Measurements from ENCODE around the gene THAP7. TPM values are rescaled to one million over a fixed set of nuclear protein-coding genes. Genes with fewer than 3 reads are reported as not detected.

Gene THAP7
- total and polyA plus RNA-seq, 2 of the 4 experiments (the other 2 are of a cell fraction), result 14.2 to 19.8 TPM

DNA sequence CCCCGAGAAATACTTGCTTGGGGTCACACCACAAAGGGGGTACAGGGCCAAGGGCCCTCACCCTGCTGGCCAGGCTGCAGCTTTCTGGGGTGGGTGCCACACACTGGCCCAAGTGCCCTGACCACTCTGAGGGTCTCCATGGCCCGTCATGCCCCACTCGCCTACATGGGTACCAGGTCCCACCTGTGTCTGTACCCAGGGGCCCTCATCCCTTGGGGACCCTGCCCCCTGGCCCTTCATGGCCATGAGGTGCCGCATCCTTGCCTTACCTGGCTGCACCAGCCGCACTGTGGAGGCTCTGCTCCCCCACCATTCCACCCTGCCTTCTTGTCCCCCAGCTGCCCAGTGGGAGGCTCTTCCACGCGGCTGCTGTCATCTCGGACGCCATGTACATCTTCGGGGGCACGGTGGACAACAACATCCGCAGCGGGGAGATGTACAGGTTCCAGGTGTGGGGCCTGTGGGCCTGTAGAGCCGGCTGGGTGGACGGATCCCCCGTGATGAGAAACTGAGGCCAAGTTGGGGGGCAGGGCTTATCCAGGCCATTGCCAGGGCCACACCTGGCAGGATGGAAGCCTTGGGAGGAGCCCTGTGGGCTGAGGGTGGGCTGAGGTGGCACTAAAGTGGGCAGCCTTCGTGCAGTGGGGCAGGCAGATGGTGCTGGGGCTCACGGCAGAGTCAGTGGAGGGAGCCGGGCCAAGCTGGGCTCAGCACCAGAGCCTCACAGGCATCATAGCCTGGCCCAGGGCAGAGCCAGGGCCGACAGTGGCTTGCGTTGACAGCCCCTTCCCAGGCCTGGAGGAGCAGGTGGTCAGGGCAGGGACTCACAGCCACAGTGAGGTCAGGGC lies 9.2 kb downstream of the THAP7 start:
- peaks cover 0 to 8% of the 10 kb centered on the region in 2 experiments; a peak in 1 of 4 replicates for H3K79me1 ChIP-seq (ENCODE audit: low read depth in 1 of 2, low read length in 2 of 2)
- ChIA-PET POLR2A (ENCODE audit: unreplicated experiment) (no interaction called here), CTCF (no interaction called here)
- no peak overlapping the region for H3K18ac ChIP-seq (ENCODE audit: low read depth, low read length)
- no peak overlapping the region for H3K4ac ChIP-seq (ENCODE audit: low read depth, low read length)
- H3K9me1 ChIP-seq (ENCODE audit: insufficient read depth, low read length), result no peaks in the 10 kb centered on the region
- intact Hi-C loops (cut with micrococcal nuclease) (no loop called here), dilution Hi-C loops (cut with HindIII; ENCODE audit: low sequenced_read_pairs, unreplicated experiment) (no loop called here), in situ Hi-C loops (cut with MboI; ENCODE audit: low sequenced_read_pairs) (no loop called here)
- H3K36me3 ChIP-seq (ENCODE audit: control insufficient read depth, insufficient read depth, low read length), result peaks cover 66% of the 10 kb centered on the region
- no peak overlapping the region for H3K23ac ChIP-seq (ENCODE audit: low read depth, low read length)
- H3K4me2 ChIP-seq (ENCODE audit: low read depth, low read length), result no peak overlapping the region
- ATAC-seq (ENCODE audit: low read depth) (no peak), DNase-seq (no peak)
- no peak overlapping the region for H3K14ac ChIP-seq (replicated peaks; ENCODE audit: low read depth, low read length)
- no peak overlapping the region for H3K56ac ChIP-seq (ENCODE audit: extremely low read depth, insufficient read depth, low read length)
- no peaks in the 10 kb centered on the region for H3K9me3 ChIP-seq (ENCODE audit: control insufficient read depth, insufficient read depth, low read length)
- 95% methylated on average over 5 of the region's 21 CpGs; no CpG with 5 or more reads in 1 of the 2 experiments for WGBS, 2 experiments (ENCODE audit: extremely low coverage in 2 of 2, insufficient read length in 1 of 2)
- TF ChIP-seq, protein P1, sequence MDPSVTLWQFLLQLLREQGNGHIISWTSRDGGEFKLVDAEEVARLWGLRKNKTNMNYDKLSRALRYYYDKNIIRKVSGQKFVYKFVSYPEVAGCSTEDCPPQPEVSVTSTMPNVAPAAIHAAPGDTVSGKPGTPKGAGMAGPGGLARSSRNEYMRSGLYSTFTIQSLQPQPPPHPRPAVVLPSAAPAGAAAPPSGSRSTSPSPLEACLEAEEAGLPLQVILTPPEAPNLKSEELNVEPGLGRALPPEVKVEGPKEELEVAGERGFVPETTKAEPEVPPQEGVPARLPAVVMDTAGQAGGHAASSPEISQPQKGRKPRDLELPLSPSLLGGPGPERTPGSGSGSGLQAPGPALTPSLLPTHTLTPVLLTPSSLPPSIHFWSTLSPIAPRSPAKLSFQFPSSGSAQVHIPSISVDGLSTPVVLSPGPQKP (IDR thresholded peaks at IDR 0.05; ENCODE audit: borderline replicate concordance, low read depth, low read length), result no peak
- TF ChIP-seq FOS (IDR thresholded peaks at IDR 0.05; ENCODE audit: low read depth, low read length), result no peak
- no peak for TF ChIP-seq CHD1 (IDR thresholded peaks at IDR 0.05; ENCODE audit: low read depth, low read length)
- no peak for TF ChIP-seq SMC3 (IDR thresholded peaks at IDR 0.05; ENCODE audit: low read depth, low read length)
- no peak for TF ChIP-seq MAFK (IDR thresholded peaks at IDR 0.05; ENCODE audit: low read depth, low read length)
- TF ChIP-seq, protein P2, sequence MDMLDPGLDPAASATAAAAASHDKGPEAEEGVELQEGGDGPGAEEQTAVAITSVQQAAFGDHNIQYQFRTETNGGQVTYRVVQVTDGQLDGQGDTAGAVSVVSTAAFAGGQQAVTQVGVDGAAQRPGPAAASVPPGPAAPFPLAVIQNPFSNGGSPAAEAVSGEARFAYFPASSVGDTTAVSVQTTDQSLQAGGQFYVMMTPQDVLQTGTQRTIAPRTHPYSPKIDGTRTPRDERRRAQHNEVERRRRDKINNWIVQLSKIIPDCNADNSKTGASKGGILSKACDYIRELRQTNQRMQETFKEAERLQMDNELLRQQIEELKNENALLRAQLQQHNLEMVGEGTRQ (IDR thresholded peaks at IDR 0.05; ENCODE audit: low read depth, low read length), result no peak
- no peak for TF ChIP-seq POLR2A (IDR thresholded peaks at IDR 0.05; ENCODE audit: low read depth, low read length)
- no peak for TF ChIP-seq MAZ (IDR thresholded peaks at IDR 0.05; ENCODE audit: borderline replicate concordance, low read depth, low read length)
- TF ChIP-seq RAD21 (IDR thresholded peaks at IDR 0.05; ENCODE audit: low read length), result no peak
- no peak for TF ChIP-seq RCOR1 (IDR thresholded peaks at IDR 0.05; ENCODE audit: insufficient replicate concordance, low read length)
- TF ChIP-seq, protein P3, sequence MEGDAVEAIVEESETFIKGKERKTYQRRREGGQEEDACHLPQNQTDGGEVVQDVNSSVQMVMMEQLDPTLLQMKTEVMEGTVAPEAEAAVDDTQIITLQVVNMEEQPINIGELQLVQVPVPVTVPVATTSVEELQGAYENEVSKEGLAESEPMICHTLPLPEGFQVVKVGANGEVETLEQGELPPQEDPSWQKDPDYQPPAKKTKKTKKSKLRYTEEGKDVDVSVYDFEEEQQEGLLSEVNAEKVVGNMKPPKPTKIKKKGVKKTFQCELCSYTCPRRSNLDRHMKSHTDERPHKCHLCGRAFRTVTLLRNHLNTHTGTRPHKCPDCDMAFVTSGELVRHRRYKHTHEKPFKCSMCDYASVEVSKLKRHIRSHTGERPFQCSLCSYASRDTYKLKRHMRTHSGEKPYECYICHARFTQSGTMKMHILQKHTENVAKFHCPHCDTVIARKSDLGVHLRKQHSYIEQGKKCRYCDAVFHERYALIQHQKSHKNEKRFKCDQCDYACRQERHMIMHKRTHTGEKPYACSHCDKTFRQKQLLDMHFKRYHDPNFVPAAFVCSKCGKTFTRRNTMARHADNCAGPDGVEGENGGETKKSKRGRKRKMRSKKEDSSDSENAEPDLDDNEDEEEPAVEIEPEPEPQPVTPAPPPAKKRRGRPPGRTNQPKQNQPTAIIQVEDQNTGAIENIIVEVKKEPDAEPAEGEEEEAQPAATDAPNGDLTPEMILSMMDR (conservative IDR thresholded peaks at IDR 0.05; ENCODE audit: low read depth, low read length), result no peak
- no peak for TF ChIP-seq CEBPB (IDR thresholded peaks at IDR 0.05; ENCODE audit: low read depth, low read length)
- TF ChIP-seq BHLHE40 (IDR thresholded peaks at IDR 0.05; ENCODE audit: low read depth, low read length), result no peak
- TF ChIP-seq NFE2L2 (IDR thresholded peaks at IDR 0.05; ENCODE audit: low read depth, low read length), result no peak
- no peak overlapping the region for H4K91ac ChIP-seq (ENCODE audit: insufficient read depth, low read depth, low read length)
- H2AK5ac ChIP-seq (ENCODE audit: low read depth, low read length), result no peak overlapping the region
- no peak overlapping the region for H2AK9ac ChIP-seq (replicated peaks; ENCODE audit: low read depth, low read length, poor library complexity)
- H2BK15ac ChIP-seq (ENCODE audit: low read depth, low read length), result no peak overlapping the region
- H3K9ac ChIP-seq (ENCODE audit: low read depth, low read length), result no peak overlapping the region
- no peak overlapping the region for H2BK5ac ChIP-seq (ENCODE audit: low read depth, low read length, poor library complexity, severe bottlenecking)
- H2AFZ ChIP-seq (replicated peaks; ENCODE audit: low read length, poor library complexity), result no peak overlapping the region
- BruUV-seq (replicated peaks), result no TSS peak
- H4K5ac ChIP-seq (ENCODE audit: low read depth, low read length), result no peak overlapping the region
- no peak overlapping the region for H3K27ac ChIP-seq (ENCODE audit: insufficient read depth, low read length)
- H4K8ac ChIP-seq (ENCODE audit: low read depth in 2 of 2, low read length in 2 of 2), result no peak overlapping the region
- H3K4me1 ChIP-seq (ENCODE audit: control insufficient read depth, insufficient read depth, low read length), result no peaks in the 10 kb centered on the region
- no peaks in the 10 kb centered on the region for H3K27me3 ChIP-seq (ENCODE audit: control insufficient read depth, insufficient read depth, low read length)
- H2BK20ac ChIP-seq (ENCODE audit: low read depth, low read length), result no peak overlapping the region
- H2BK120ac ChIP-seq (ENCODE audit: low read depth, low read length), result no peak overlapping the region
- H3K4me3 ChIP-seq (ENCODE audit: insufficient read depth, low read depth, low read length), result no peak overlapping the region
- no peaks in the 10 kb centered on the region for H4K20me1 ChIP-seq (ENCODE audit: insufficient read depth, low read length)
